Fibroblast of villous mesenchyme (primary cell): ENCODE results near the gene P2RX5. TPM values are rescaled to one million over a fixed set of nuclear protein-coding genes. Genes with fewer than 3 reads are reported as not detected.
"Not testable (repeated sequence)": the region's sequence is repeated elsewhere in the genome, so short reads cannot be mapped to it uniquely, and the experiment has no call there.

Experiments
- DNase-seq: peaks from one replicate; pipeline ENCODE4 v3.0.0-alpha.2; 2010; ENCODE audit warnings: low read depth
- H3K4me3 ChIP-seq: 2 replicates; pipeline ENCODE4 v1.5.1; 2011; ENCODE audit warnings: low read depth, mild to moderate bottlenecking, low read length
- total RNA-seq: library from RNA; depleted of rRNA; stranded (reverse); fragments of >200 nt; gene quantifications from 2 replicates; pipeline ENCODE4 v1.2.3, GENCODE V29; 2012
- TF ChIP-seq, protein P1 (sequence below): IDR thresholded peaks from 2 replicates; pipeline ENCODE4 v1.5.1; 2012; ENCODE audit warnings: low read depth, mild to moderate bottlenecking, low read length; ENCODE audit not compliant: insufficient read depth

The P2RX5 gene
- total RNA-seq, 1 donor = 2.2 TPM

GRCh38 chr17:3735515-3735914, 39.6 kb upstream of the P2RX5 start:
- TF ChIP-seq, protein P1, sequence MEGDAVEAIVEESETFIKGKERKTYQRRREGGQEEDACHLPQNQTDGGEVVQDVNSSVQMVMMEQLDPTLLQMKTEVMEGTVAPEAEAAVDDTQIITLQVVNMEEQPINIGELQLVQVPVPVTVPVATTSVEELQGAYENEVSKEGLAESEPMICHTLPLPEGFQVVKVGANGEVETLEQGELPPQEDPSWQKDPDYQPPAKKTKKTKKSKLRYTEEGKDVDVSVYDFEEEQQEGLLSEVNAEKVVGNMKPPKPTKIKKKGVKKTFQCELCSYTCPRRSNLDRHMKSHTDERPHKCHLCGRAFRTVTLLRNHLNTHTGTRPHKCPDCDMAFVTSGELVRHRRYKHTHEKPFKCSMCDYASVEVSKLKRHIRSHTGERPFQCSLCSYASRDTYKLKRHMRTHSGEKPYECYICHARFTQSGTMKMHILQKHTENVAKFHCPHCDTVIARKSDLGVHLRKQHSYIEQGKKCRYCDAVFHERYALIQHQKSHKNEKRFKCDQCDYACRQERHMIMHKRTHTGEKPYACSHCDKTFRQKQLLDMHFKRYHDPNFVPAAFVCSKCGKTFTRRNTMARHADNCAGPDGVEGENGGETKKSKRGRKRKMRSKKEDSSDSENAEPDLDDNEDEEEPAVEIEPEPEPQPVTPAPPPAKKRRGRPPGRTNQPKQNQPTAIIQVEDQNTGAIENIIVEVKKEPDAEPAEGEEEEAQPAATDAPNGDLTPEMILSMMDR = no peak

DNA sequence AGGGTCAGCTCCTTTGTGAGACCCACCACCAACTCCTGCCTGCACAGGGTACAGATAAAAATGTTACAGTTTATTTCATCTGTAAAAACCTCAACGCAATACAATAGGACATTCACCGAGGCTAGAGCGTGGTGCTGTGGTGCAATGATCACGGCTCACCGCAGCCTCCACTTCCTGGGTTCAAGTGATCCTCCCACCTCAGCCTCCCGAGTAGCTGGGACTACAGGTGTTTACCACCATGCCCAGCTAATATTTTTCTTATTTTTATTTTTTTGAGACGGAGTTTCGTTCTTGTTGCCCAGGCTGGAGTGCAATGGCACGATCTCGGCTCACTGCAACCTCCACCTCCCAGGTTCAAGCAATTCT, 38.9 kb upstream of the P2RX5 start:
- not testable (repeated sequence) for DNase-seq, H3K4me3 ChIP-seq

More at GRCh38 chr17:3735515-3735914, 39.6 kb upstream of the P2RX5 start:
- no peak overlapping the region for H3K4me3 ChIP-seq
- DNase-seq = peak; percentile 69

GRCh38 chr17:3732210-3732621, 36.3 kb upstream of the P2RX5 start:
- DNase-seq = peak; percentile 56
- TF ChIP-seq, protein P1 = no peak
- H3K4me3 ChIP-seq = no peak overlapping the region

- H3K4me3 ChIP-seq = no peak overlapping the region
- TF ChIP-seq, protein P1 = no peak
- DNase-seq = no peak
Observed at GRCh38 chr17:3730881-3731429, 35.0 kb upstream of the P2RX5 start.

GRCh38 chr17:3729881-3730280, 33.9 kb upstream of the P2RX5 start:
- no peak for DNase-seq
- no peak overlapping the region for H3K4me3 ChIP-seq
- TF ChIP-seq, protein P1 = no peak

DNA sequence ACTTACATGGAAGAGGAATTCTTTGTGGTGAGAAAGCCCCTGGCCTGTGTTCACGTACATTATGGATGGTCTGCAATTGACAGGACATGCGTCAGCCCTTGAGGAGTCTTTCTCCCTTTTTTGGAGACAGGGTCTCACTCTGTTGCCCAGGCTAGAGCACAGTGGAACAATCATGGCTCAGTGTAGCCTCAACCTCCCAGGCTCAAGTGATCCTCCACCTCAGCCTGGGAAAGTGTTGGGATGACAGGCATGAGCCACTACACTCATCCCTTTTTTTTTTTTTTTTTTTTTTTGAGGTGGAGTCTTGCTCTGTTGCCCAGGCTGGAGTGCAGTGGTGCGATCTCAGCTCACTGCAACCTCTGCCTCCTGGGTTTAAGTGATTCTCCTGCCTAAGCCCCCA, 32.1 kb upstream of the P2RX5 start:
- DNase-seq = not testable (repeated sequence)

DNA sequence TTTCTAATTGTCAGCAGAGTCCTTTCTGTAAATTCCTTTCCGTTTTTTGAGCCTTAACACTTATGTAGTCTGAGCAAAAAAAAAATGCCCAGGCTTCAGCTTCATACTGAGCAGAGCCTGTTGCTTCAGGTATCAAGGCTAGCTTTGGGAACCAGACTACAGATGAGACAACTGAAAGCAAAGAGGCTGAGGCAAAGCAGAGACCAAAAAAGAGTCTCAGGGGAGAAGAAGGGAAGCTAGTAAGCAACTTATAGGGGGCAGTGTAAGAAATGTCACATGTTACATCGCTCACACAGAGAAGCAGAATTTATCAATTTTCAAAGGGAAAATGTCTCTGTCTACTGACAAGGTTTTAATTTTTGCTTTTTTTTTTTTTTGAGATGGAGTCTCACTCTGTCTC, 31.1 kb upstream of the P2RX5 start:
- no peak for DNase-seq
- no peak overlapping the region for H3K4me3 ChIP-seq
- TF ChIP-seq, protein P1 = no peak

More for the DNA sequence above, 32.1 kb upstream of the P2RX5 start:
- H3K4me3 ChIP-seq = not testable (repeated sequence)

GRCh38 chr17:3724378-3725077, 28.6 kb upstream of the P2RX5 start:
- DNase-seq = no peak
- TF ChIP-seq, protein P1 = no peak
- H3K4me3 ChIP-seq = peak overlapping the region; percentile 92
